Liver (tissue), 9 donors: ENCODE data around the gene NF1. TPM values are rescaled to one million over a fixed set of nuclear protein-coding genes. Genes with fewer than 3 reads are reported as not detected.

ENCODE experiments used
- DNase-seq: peaks from one replicate; pipeline ENCODE4 v3.0.0-alpha.2; 2017; ENCODE audit warnings: low spot score
- H3K27ac ChIP-seq, 2 donors: one replicate each; pipeline ENCODE4 v1.7.0; 2013; ENCODE audit warnings: inconsistent platforms in 2 of 2, low read length in 2 of 2, control low read depth in 1 of 2, low read depth in 1 of 2, mild to moderate bottlenecking in 1 of 2
- H3K27me3 ChIP-seq, 4 donors: one replicate each; pipeline versions ENCODE4 v1.6.1 to v1.7.0; 2013; ENCODE audit warnings: low read length in 3 of 4, inconsistent platforms in 1 of 4, mild to moderate bottlenecking in 1 of 4, moderate library complexity in 1 of 4; ENCODE audit not compliant: control insufficient read depth in 4 of 4, insufficient read depth in 4 of 4
- H3K36me3 ChIP-seq, 4 donors: one replicate each; pipeline versions ENCODE4 v1.6.1 to v1.7.0; 2013; ENCODE audit warnings: low read length in 3 of 4, mild to moderate bottlenecking in 3 of 4, low read depth in 1 of 4, moderate library complexity in 1 of 4; ENCODE audit not compliant: control insufficient read depth in 4 of 4, insufficient read depth in 3 of 4
- H3K4me1 ChIP-seq, 4 donors: one replicate each; pipeline versions ENCODE4 v1.6.1 to v1.7.0; 2013; ENCODE audit warnings: low read length in 3 of 4, mild to moderate bottlenecking in 3 of 4, moderate library complexity in 1 of 4; ENCODE audit not compliant: control insufficient read depth in 4 of 4, insufficient read depth in 4 of 4
- H3K4me3 ChIP-seq, 3 donors: one replicate each; pipeline versions ENCODE4 v1.6.1 to v1.7.0; 2013; ENCODE audit warnings: low read length in 3 of 3, control low read depth in 1 of 3, low read depth in 1 of 3, mild to moderate bottlenecking in 1 of 3
- H3K9ac ChIP-seq, 2 donors: one replicate each; pipeline ENCODE4 v1.7.0; 2013; ENCODE audit warnings: low read length in 2 of 2, mild to moderate bottlenecking in 2 of 2, moderate library complexity in 2 of 2, control low read depth in 1 of 2, low read depth in 1 of 2
- H3K9me3 ChIP-seq, 4 donors: one replicate each; pipeline versions ENCODE4 v1.6.1 to v1.7.0; 2013; ENCODE audit warnings: low read length in 3 of 4; ENCODE audit not compliant: control insufficient read depth in 4 of 4
- ATF3 ChIP-seq: IDR thresholded peaks from 2 replicates; pipeline ENCODE4 v1.6.1; 2016; ENCODE audit warnings: antibody characterized with exemption
- CTCF ChIP-seq: fragments of 150-350 bp; IDR thresholded peaks from 2 replicates; pipeline ENCODE4 v1.5.1; 2017; ENCODE audit warnings: improper control_type of control experiment, low read depth, low read length; ENCODE audit not compliant: missing input control
- EGR1 ChIP-seq, 2 donors: IDR thresholded peaks; 2 replicates each; pipeline ENCODE4 v1.6.1; 2016 to 2018; ENCODE audit warnings: antibody characterized with exemption in 2 of 2, low read depth in 2 of 2
- FOXA1 ChIP-seq: IDR thresholded peaks from 2 replicates; pipeline ENCODE4 v1.6.1; 2016; ENCODE audit warnings: antibody characterized with exemption
- FOXA2 ChIP-seq: IDR thresholded peaks from 2 replicates; pipeline ENCODE4 v1.6.1; 2016; ENCODE audit warnings: antibody characterized with exemption
- GABPA ChIP-seq, 2 donors: IDR thresholded peaks in 1 of 2; conservative IDR thresholded peaks in 1 of 2; 2 replicates each; pipeline ENCODE4 v1.6.1; 2016; ENCODE audit warnings: antibody characterized with exemption in 2 of 2, mild to moderate bottlenecking in 1 of 2, moderate library complexity in 1 of 2
- HNF4A ChIP-seq, 2 donors: conservative IDR thresholded peaks; 2 replicates each; pipeline ENCODE4 v1.6.1; 2016; ENCODE audit warnings: antibody characterized with exemption in 2 of 2, mild to moderate bottlenecking in 2 of 2
- HNF4G ChIP-seq: IDR thresholded peaks from 2 replicates; pipeline ENCODE4 v1.6.1; 2016; ENCODE audit warnings: antibody characterized with exemption
- JUND ChIP-seq, 2 donors: IDR thresholded peaks; 2 replicates each; pipeline ENCODE4 v1.6.1; 2016; ENCODE audit warnings: antibody characterized with exemption in 2 of 2
- NR2F2 ChIP-seq: IDR thresholded peaks from 2 replicates; pipeline ENCODE4 v1.6.1; 2016; ENCODE audit warnings: antibody characterized with exemption
- RAD21 ChIP-seq, 2 donors: IDR thresholded peaks; 2 replicates each; pipeline ENCODE4 v1.6.1; 2016; ENCODE audit warnings: antibody characterized with exemption in 2 of 2, mild to moderate bottlenecking in 2 of 2
- RXRA ChIP-seq, 2 donors: IDR thresholded peaks; 2 replicates each; pipeline ENCODE4 v1.6.1; 2017 to 2018; ENCODE audit warnings: antibody characterized with exemption in 2 of 2, mild to moderate bottlenecking in 1 of 2
- SP1 ChIP-seq: IDR thresholded peaks from 2 replicates; pipeline ENCODE4 v1.6.1; 2018; ENCODE audit warnings: antibody characterized with exemption, mild to moderate bottlenecking
- TAF1 ChIP-seq: conservative IDR thresholded peaks from 2 replicates; pipeline ENCODE4 v1.6.1; 2016; ENCODE audit warnings: antibody characterized with exemption, mild to moderate bottlenecking
- YY1 ChIP-seq: IDR thresholded peaks from 2 replicates; pipeline ENCODE4 v1.6.1; 2016; ENCODE audit warnings: antibody characterized with exemption, mild to moderate bottlenecking
- ZBTB33 ChIP-seq: IDR thresholded peaks from 2 replicates; pipeline ENCODE4 v1.6.1; 2016; ENCODE audit warnings: antibody characterized with exemption
- polyA plus RNA-seq, 2 donors: library from polyadenylated mRNA; stranded (reverse) in 1 of 2; unstranded in 1 of 2; fragments of 200-250 nt in 1 of 2; fragments of >200 nt in 1 of 2; fragmentation: Nextera tagmentation in 1 of 2; extraction: Ambion mirVana in 1 of 2; gene quantifications; one replicate each; pipeline versions ENCODE4 v1.2.1 to v1.2.3, GENCODE V29; 2013 to 2015
- total RNA-seq, 2 donors: library from RNA; depleted of rRNA; stranded (reverse); fragments of >200 nt; gene quantifications; one replicate each; pipeline ENCODE4 v1.2.3, GENCODE V29; 2014
- TF ChIP-seq, protein P1 (sequence below): IDR thresholded peaks from 2 replicates; pipeline ENCODE4 v1.6.1; 2016; ENCODE audit warnings: antibody characterized with exemption
- TF ChIP-seq, protein P2 (sequence below): IDR thresholded peaks from 2 replicates; pipeline ENCODE4 v1.6.1; 2016; ENCODE audit warnings: antibody characterized with exemption, mild to moderate bottlenecking
- donor health status: healthy.
- donor health status: healthy.
- donor health status: healthy.
- donor health status: healthy.
- donor health status: healthy.

The NF1 gene
- total and polyA plus RNA-seq, 4 donors = 4.6 to 42.6 (median 13.5) TPM

DNA sequence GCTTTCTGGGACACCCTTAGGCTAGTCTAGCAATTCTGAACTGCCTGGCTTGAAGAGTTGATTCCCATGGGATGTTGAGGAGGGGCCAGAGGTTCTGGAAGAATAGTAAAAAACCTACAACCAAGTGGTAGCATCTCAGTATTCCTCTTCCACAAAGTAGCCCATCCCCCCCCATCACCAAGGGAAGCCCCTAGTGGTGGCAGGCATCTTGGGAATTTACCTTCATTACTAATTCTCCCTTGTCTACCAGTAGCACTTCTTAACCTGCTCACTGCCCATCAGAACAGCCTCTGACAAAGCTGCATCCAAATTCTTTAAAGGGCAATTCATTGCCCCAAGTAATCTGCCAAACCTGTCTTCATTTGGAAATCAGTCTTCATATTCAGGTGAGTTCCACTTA lies 283.9 kb downstream of the NF1 start:
- H3K27ac ChIP-seq = no peak overlapping the region
- peaks cover 4 to 10% (median 7%) of the 10 kb centered on the region in 4 donors for H3K36me3 ChIP-seq

More for the DNA sequence above, 283.9 kb downstream of the NF1 start:
- DNase-seq = no peak
- H3K9me3 ChIP-seq = no peaks in the 10 kb centered on the region
- no peaks in the 10 kb centered on the region for H3K4me1 ChIP-seq
- H3K9ac ChIP-seq = no peak overlapping the region
- H3K4me3 ChIP-seq = no peak overlapping the region
- TF ChIP-seq JUND (IDR thresholded peaks at IDR 0.05) = no peak
- no peak for TF ChIP-seq RAD21 (IDR thresholded peaks at IDR 0.05)
- TF ChIP-seq FOXA1 = no peak
- no peak for TF ChIP-seq YY1
- TF ChIP-seq HNF4A (conservative IDR thresholded peaks at IDR 0.05) = no peak
- TF ChIP-seq, protein P1, sequence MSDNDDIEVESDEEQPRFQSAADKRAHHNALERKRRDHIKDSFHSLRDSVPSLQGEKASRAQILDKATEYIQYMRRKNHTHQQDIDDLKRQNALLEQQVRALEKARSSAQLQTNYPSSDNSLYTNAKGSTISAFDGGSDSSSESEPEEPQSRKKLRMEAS = no peak
- no peak for TF ChIP-seq SP1
- no peak for TF ChIP-seq ATF3
- no peak for TF ChIP-seq CTCF
- no peak for TF ChIP-seq HNF4G
- no peak for TF ChIP-seq ZBTB33
- TF ChIP-seq NR2F2 = no peak
- TF ChIP-seq EGR1 (IDR thresholded peaks at IDR 0.05; ENCODE audit: low read depth in 2 of 2) = no peak
- no peak for TF ChIP-seq GABPA (IDR thresholded peaks at IDR 0.05 in 1 of 2, conservative IDR thresholded peaks at IDR 0.05 in 1 of 2)
- TF ChIP-seq RXRA (IDR thresholded peaks at IDR 0.05) = no peak
- no peak for TF ChIP-seq TAF1
- TF ChIP-seq, protein P2, sequence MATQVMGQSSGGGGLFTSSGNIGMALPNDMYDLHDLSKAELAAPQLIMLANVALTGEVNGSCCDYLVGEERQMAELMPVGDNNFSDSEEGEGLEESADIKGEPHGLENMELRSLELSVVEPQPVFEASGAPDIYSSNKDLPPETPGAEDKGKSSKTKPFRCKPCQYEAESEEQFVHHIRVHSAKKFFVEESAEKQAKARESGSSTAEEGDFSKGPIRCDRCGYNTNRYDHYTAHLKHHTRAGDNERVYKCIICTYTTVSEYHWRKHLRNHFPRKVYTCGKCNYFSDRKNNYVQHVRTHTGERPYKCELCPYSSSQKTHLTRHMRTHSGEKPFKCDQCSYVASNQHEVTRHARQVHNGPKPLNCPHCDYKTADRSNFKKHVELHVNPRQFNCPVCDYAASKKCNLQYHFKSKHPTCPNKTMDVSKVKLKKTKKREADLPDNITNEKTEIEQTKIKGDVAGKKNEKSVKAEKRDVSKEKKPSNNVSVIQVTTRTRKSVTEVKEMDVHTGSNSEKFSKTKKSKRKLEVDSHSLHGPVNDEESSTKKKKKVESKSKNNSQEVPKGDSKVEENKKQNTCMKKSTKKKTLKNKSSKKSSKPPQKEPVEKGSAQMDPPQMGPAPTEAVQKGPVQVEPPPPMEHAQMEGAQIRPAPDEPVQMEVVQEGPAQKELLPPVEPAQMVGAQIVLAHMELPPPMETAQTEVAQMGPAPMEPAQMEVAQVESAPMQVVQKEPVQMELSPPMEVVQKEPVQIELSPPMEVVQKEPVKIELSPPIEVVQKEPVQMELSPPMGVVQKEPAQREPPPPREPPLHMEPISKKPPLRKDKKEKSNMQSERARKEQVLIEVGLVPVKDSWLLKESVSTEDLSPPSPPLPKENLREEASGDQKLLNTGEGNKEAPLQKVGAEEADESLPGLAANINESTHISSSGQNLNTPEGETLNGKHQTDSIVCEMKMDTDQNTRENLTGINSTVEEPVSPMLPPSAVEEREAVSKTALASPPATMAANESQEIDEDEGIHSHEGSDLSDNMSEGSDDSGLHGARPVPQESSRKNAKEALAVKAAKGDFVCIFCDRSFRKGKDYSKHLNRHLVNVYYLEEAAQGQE = no peak
- no peak for TF ChIP-seq FOXA2
- no peaks in the 10 kb centered on the region for H3K27me3 ChIP-seq
